ENCODE measurements around the gene MFN2.
A peak's percentile ranks its signal among the peaks of the same experiment; 100 is the strongest.
"Not testable (repeated sequence)": the region's sequence is repeated elsewhere in the genome, so short reads cannot be mapped to it uniquely, and the experiment has no call there.

Gene MFN2

DNA sequence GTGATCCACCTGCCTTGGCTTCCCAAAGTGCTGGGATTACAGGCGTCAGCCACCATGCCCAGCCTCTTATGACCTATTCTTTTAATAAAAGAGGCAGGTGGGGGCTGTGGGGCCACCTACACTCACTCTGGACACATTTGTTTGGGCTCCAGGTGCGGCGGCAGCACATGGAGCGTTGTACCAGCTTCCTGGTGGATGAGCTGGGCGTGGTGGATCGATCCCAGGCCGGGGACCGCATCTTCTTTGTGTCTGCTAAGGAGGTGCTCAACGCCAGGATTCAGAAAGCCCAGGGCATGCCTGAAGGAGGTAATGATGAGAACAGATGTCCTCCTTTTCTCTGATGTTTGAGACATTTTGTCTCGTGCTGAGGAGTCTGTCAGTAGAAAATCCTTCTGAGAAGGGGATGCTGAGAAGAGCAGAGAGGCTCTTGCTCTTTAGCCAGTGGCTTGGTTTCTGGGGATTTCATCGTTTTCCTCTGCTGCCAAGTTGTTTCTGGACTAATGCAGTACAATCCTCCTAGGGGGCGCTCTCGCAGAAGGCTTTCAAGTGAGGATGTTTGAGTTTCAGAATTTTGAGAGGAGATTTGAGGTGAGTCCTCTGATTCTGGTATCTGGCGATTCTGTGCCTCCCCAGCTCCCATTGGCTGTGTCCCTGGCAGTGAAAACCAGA, 21.1 kb downstream of the MFN2 start:
- DNase-seq, result peak in 2 of 6 experiments; percentile 7 to 12

DNA sequence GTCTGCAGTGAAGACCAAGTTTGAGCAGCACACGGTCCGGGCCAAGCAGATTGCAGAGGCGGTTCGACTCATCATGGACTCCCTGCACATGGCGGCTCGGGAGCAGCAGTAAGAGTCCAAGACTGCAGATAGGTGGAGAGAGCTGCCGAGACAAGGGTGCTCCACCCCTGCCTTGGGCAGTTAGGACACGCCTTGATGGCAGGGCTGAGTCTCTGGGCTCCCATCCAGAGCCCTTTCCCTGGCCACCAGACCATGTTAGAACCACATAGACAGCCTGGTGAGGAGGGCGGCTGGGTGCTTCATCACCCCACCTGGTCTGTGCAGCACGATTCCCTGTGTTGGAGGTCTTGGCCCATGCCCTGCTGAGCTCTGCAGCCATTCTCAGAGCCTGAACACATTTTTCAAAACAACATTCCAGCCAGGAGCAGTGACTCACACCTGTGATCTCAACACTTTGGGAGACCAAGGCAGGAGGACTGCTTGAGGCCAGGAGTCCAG, 21.8 kb downstream of the MFN2 start:
- no peak for DNase-seq

DNA sequence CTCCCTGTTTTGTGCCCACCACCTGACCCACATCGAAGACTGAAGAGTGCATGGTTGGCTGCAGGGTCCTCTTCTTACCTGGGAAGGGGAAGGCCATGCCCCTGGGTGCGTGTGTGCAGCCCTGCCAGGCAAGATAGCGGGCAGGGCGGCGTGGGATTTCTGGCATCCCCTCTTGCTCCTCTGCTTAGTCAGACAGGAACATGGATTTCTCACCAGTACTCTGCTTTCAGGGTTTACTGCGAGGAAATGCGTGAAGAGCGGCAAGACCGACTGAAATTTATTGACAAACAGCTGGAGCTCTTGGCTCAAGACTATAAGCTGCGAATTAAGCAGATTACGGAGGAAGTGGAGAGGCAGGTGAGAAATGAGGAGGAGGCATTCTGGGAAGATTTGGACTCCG, 23.5 kb downstream of the MFN2 start:
- no peak for DNase-seq

- DNase-seq, result no peak
Observed at GRCh38 chr1:12005488-12006166, 25.4 kb downstream of the MFN2 start.

- DNase-seq, result no peak
Observed at GRCh38 chr1:12006167-12006921, 26.1 kb downstream of the MFN2 start.

DNA sequence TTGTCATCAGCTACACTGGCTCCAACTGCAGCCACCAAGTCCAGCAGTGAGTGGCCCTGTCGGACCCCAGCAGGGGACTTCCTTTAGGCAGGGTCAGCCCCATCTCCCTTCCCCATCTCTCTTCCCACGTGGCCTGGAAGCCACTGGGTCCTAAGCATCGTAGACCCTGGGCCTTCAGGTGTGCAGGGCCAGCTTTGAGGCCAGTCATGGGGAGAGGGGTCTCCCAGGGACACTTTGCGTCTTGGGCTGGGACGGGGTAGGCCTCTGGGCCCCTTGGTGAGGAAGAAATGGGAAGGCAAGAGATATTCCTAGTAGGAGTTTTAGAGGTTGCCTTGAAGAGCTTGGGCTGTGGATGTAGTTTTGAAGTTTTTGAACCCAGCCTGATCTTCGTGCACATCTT, 27.0 kb downstream of the MFN2 start:
- no peak for DNase-seq

- not testable (repeated sequence) for DNase-seq
Observed at GRCh38 chr1:12008355-12008754, 28.1 kb downstream of the MFN2 start.

DNA sequence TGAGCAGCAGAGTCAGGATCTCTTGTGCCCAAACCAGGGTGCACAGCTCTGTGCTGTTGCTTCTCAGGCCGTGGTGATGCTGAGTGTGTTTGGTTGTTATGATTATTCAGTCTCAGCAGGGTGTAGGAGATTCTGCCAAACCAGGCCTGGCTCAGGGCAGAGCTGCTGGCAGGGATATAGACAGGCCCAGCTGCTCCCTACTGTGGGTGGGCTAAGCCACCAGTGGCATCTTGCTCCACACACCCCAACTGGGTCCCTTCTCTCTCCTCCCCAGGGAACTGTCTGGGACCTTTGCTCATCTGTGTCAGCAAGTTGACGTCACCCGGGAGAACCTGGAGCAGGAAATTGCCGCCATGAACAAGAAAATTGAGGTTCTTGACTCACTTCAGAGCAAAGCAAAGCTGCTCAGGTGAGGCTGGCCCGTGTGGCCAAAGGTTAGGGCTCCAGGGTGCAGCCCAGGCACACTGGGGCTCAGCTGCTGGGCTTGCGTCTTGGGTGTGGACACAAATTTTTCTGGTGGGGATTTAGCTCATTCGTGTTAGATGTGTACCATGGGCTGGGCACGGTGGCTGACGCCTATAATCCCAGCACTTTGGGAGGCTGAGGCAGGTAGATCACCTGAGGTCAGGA, 29.2 kb downstream of the MFN2 start:
- no peak for DNase-seq

DNA sequence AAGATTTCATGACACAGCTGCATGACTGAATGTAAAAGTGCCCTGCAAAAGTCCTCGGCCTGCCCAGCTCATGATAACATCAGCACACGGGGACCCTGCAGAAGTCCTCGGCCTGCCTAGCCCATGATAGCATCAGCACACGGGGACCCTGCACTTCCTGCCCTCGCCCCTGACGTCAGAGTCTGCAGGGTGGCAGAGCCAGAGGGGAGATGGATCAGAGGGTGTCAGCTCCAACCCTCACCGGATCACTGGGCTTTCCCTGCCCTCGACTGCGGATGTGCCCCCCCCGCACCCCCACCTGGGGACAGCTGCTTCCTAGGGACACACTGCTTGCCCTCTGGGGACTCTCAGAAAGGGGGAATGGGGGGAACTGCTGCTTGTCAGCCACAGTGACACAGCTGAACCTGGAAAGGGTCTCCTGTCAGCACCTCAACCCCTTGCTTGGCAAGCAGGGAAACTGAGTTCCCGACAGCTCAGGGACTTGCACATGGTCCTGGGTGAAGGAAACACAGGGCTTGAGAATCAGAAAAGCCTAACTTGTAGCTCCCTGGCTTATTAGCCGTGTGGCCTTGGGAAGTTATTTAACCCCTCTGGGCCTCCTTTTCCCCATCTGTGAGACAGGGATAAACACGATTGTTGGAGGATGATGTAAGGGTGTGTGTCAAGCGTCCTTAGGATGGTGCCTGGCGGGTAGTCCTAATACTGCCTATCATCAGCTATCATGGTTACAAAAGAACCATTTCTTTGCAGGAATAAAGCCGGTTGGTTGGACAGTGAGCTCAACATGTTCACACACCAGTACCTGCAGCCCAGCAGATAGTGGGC, 30.7 kb downstream of the MFN2 start:
- no peak for DNase-seq

- DNase-seq, result no peak
Observed at GRCh38 chr1:12011998-12012397, 31.8 kb downstream of the MFN2 start.

DNA sequence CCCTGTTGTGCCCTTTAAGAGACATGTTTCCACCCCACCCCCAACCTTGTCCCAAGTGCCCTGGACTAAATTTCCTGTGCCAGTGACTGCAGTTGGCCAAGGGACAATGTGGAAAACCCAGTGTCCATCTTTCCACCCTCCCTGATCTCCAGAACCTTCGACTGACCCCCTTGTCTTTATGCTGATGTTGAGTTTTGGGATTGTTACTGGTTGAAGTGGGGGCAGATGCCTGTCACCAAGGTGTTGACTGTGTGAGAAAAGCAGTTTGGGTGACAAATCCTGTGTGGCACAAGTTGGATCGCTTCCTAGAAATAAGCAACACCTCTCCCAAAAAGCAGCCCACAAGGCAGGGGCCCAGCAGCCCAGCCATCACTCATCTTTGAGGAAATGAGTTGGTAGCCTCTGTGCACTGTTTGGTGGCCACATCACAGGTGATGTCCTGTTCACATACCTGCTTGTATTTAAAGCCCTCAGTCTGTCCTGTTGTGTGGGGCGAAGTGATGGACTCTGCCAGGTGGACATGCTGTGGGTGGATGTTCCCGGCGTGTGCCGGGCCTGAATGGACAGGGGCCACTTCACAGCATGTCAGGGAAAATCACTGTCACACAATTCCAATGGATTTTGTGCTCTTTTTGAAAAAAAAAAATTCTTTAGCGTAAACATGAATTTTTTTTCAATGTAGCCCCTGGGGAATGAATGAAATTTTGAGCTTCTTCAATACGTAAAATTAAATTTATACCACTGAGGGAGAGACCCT, 32.5 kb downstream of the MFN2 start:
- no peak for DNase-seq

GRCh38 chr1:12014141-12014991, 34.1 kb downstream of the MFN2 start:
- DNase-seq, result no peak

DNA sequence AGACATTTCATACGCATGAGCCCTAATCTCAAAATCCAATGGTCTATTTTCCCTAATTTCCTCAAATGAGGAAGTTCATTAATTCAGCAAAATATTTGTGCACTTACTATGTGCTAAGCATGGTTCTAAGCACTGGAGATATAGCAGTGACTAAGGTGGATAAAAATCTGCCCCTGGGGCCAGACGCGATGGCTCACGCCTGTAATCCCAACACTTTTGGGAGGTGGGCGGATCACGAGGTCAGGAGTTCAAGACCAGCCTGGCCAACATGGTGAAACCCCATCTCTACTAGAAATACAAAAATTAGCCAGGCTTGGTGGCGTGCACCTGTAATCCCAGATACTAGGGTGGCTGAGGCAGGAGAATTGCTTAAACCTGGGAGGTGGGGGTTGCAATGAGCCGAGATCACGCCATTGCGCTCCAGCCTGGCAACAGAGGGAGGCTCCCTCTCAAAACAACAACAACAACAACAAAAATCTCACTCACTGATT, 34.8 kb downstream of the MFN2 start:
- no peak for DNase-seq

DNA sequence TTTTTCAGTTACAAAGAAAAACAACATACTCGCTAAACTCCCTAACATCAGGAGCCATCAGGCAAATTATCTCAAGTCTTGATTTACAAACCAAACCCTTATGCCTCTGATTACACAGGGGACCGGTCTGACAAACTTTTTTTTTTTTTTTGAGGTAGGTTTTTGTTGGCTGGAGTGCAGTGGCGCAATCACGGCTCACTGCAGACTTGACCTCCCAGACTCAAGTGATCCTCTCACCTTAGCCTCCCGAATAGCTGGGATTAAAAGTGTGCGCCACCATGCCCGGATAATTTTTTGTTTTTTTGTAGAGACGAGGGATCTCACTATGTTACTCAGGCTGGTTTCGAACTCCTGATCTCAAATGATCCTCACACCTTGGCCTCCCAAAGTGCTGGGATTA, 35.3 kb downstream of the MFN2 start:
- no peak for DNase-seq

DNA sequence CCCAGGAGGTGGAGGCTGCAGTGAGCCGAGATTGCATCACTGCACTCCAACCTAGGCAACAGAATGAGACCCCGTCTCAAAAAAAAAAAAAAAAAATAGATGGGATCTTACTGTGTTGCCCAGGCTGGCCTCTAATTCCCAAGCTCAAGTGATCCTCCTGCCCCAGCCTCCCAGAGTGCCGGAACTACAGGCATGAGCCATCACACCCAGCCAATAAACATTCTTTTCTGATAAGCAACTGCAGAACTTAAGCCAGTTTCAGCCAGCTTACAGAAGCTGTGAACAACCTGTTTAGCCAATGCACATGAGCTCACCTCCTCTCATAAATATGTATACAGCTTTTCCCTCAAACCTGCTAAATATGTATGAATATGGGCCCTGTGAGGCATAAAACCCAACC, 35.9 kb downstream of the MFN2 start:
- DNase-seq, result no peak

GRCh38 chr1:12019858-12020509, 39.7 kb downstream of the MFN2 start:
- DNase-seq, result no peak

DNA sequence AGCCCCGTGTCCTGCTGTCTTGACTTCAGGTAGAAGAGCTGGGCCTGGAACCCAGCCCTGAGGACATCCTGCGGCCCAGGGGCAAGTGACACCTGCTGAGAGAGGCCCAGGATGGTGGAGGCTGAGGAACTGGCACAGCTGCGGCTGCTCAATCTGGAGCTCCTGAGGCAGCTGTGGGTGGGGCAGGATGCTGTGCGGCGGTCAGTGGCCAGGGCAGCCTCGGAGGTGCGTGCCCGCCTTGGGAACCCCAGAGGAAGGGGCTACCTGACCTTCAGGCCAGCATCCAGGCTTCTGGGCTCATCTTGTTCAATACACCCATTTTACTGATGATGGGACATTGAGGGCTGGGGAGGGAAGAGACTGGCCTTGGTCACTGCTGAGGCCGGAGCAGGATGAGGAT, 41.4 kb downstream of the MFN2 start:
- no peak for DNase-seq

DNA sequence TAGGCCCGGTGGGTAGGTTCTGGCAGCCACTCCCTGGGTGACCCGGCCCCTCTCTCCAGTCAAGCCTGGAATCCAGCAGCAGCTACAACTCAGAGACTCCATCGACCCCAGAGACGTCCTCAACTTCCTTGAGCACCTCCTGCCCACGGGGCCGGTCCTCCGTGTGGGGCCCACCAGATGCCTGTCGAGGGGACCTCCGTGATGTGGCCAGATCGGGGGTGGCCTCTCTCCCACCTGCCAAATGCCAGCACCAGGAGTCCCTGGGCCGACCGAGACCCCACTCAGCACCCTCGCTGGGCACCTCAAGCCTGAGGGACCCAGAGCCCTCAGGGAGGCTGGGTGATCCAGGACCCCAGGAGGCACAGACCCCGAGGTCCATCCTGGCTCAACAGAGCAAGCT, 41.8 kb downstream of the MFN2 start:
- no peak for DNase-seq

DNA sequence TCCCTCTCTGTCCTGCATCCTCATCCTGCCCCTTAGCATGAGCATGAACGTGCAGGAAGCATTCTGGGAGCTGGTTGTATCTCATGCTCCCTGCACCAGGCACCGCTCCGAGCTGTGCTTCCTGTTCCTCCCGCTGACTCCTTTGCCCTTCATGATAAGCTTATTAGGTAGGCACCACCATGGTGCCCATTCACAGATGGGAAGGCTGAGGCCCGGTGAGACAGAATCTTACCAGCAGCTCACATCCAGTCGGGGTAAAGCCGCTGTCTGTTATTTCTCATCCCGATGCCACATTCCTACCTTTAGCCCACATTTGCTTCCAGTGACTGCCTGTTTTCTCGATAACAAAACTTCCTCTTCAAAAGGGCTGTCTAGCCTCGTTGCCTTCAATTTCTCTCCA, 46.3 kb downstream of the MFN2 start:
- no peak for DNase-seq

- no peak for DNase-seq
Observed at GRCh38 chr1:12028248-12028647, 48.0 kb downstream of the MFN2 start.

Data from stimulated activated naive CD4-positive, alpha-beta T cell (primary cell).